ENCODE data around the gene SPEG.
A peak's percentile ranks its signal among the peaks of the same experiment; 100 is the strongest.

Gene SPEG

GRCh38 chr2:219440388-219441256, 6.0 kb downstream of the SPEG start:
- Histone ChIP-seq H3K36me3 (replicated peaks in 1 of 2; ENCODE audit: control insufficient read depth in 2 of 2, insufficient read depth in 2 of 2, low read length in 2 of 2) (peaks cover 0 to 2% of the 10 kb centered on the region in 2 donors), H2BK120ac (ENCODE audit: low read depth, low read length) (no peak overlapping the region), H4K8ac (ENCODE audit: low read depth, low read length) (no peak overlapping the region), H2AFZ (ENCODE audit: low read length) (no peak overlapping the region), H3K27ac (replicated peaks; ENCODE audit: low read length) (no peak overlapping the region), H3K79me1 (ENCODE audit: low read depth, low read length) (no peaks in the 10 kb centered on the region), H2BK5ac (ENCODE audit: low read length) (no peak overlapping the region), H3K4ac (ENCODE audit: low read length) (no peak overlapping the region), H3K27me3 (ENCODE audit: control insufficient read depth in 3 of 3, insufficient read depth in 3 of 3, low read depth in 1 of 3, low read length in 3 of 3) (peaks cover 0 to 63% (median 41%) of the 10 kb centered on the region in 3 experiments), H4K91ac (ENCODE audit: low read depth, low read length, poor library complexity) (no peak overlapping the region), H3K9me3 (replicated peaks in 1 of 2; ENCODE audit: control insufficient read depth in 2 of 2, insufficient read depth in 1 of 2, low read depth in 1 of 2, low read length in 2 of 2) (no peaks in the 10 kb centered on the region), H2BK12ac (ENCODE audit: low read length) (no peak overlapping the region), H3K4me2 (ENCODE audit: insufficient read depth, low read length, poor library complexity, severe bottlenecking) (no peak overlapping the region), H3K9ac (ENCODE audit: low read depth, low read length, poor library complexity) (no peak overlapping the region), H3K4me1 (ENCODE audit: control insufficient read depth in 2 of 2, insufficient read depth in 1 of 2, low read depth in 1 of 2, low read length in 2 of 2) (peaks cover 12% of the 10 kb centered on the region in 2 donors), H2BK15ac (ENCODE audit: low read length) (no peak overlapping the region), H3K14ac (ENCODE audit: low read length) (no peak overlapping the region), H3K4me3 (ENCODE audit: low read length in 2 of 2) (no peak overlapping the region), H3K18ac (ENCODE audit: low read length) (no peak overlapping the region), H2AK5ac (ENCODE audit: low read depth, low read length) (no peak overlapping the region), H3K23ac (ENCODE audit: low read depth, low read length, poor library complexity) (no peak overlapping the region)
- DNase-seq (ENCODE audit: low spot score): no peak
- no CpG with 5 or more reads among the region's 6 CpGs for WGBS, 2 donors (ENCODE audit: extremely low coverage in 2 of 2, insufficient read length in 2 of 2, insufficient replicate concordance in 1 of 2)

DNA sequence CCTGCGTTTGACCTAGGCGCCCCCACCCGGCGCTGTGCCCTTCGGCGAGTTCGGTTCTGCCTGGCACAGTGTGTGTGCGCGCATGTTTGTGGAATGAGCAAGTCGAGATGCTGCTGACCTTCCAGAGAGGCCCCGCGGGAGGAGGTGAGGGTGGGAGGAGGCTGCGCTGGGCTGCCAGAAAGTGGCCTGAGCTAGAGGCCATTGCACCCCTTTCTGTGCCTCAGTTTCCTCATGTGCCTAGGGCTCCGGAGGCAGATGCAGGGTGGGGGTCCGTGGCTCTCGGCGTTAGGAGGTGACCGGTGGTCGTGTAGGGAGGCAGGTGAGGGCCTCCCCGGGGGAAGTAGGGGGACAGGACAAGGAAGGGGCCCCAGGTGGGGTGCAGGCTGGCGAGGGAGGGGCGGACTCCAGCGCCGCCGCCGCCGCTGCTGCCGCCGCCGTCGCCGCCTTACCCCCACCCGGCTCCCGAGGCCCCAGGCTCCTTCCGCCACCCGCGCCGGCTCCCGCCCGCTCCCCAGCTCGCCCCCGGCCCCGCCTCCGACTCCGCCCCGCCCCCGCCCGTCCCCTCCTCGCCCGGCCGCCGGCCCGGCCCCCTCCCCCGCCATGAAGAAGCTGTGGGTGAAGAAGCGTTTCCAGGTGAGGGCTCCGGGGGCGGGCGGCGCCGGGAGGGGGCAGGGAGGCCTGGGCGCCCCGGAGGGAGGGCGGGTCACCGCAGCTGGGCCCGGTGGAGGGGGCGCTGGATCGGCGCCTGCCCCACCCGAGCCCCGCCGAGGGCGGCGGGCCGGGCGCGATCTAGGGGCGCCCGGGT, 7.0 kb downstream of the SPEG start:
- no peaks in the 10 kb centered on the region for H3K79me1 ChIP-seq (ENCODE audit: low read depth, low read length)
- no CpG with 5 or more reads among the region's 78 CpGs for WGBS, 2 donors (ENCODE audit: extremely low coverage in 2 of 2, insufficient read length in 2 of 2, insufficient replicate concordance in 1 of 2)
- H4K8ac ChIP-seq (ENCODE audit: low read depth, low read length): peak overlapping the region; percentile 98
- H3K9me3 ChIP-seq (replicated peaks in 1 of 2; ENCODE audit: control insufficient read depth in 2 of 2, insufficient read depth in 1 of 2, low read depth in 1 of 2, low read length in 2 of 2): no peaks in the 10 kb centered on the region
- H3K4me3 ChIP-seq (ENCODE audit: low read length in 2 of 2): peak overlapping the region; percentile 48 to 78
- H3K9ac ChIP-seq (ENCODE audit: low read depth, low read length, poor library complexity): peak overlapping the region; percentile 83
- no peak overlapping the region for H3K14ac ChIP-seq (ENCODE audit: low read length)
- H3K4me2 ChIP-seq (ENCODE audit: insufficient read depth, low read length, poor library complexity, severe bottlenecking): peak overlapping the region; percentile 96
- peak overlapping the region; percentile 88 for H2AFZ ChIP-seq (ENCODE audit: low read length)
- peaks cover 0 to 53% (median 31%) of the 10 kb centered on the region in 3 experiments for H3K27me3 ChIP-seq (ENCODE audit: control insufficient read depth in 3 of 3, insufficient read depth in 3 of 3, low read depth in 1 of 3, low read length in 3 of 3)
- H3K36me3 ChIP-seq (replicated peaks in 1 of 2; ENCODE audit: control insufficient read depth in 2 of 2, insufficient read depth in 2 of 2, low read length in 2 of 2): peaks cover 0 to 2% of the 10 kb centered on the region in 2 donors
- no peak overlapping the region for H3K27ac ChIP-seq (replicated peaks; ENCODE audit: low read length)
- peak overlapping the region; percentile 94 for H3K18ac ChIP-seq (ENCODE audit: low read length)
- peak overlapping the region; percentile 72 for H2AK5ac ChIP-seq (ENCODE audit: low read depth, low read length)
- no peak overlapping the region for H2BK120ac ChIP-seq (ENCODE audit: low read depth, low read length)
- DNase-seq (ENCODE audit: low spot score): no peak
- H3K4ac ChIP-seq (ENCODE audit: low read length): peak overlapping the region; percentile 91
- peaks cover 19 to 22% of the 10 kb centered on the region in 2 donors for H3K4me1 ChIP-seq (ENCODE audit: control insufficient read depth in 2 of 2, insufficient read depth in 1 of 2, low read depth in 1 of 2, low read length in 2 of 2)
- H2BK15ac ChIP-seq (ENCODE audit: low read length): peak overlapping the region; percentile 8
- H2BK5ac ChIP-seq (ENCODE audit: low read length): no peak overlapping the region
- no peak overlapping the region for H2BK12ac ChIP-seq (ENCODE audit: low read length)
- H3K23ac ChIP-seq (ENCODE audit: low read depth, low read length, poor library complexity): peak overlapping the region; percentile 1
- H4K91ac ChIP-seq (ENCODE audit: low read depth, low read length, poor library complexity): no peak overlapping the region

DNA sequence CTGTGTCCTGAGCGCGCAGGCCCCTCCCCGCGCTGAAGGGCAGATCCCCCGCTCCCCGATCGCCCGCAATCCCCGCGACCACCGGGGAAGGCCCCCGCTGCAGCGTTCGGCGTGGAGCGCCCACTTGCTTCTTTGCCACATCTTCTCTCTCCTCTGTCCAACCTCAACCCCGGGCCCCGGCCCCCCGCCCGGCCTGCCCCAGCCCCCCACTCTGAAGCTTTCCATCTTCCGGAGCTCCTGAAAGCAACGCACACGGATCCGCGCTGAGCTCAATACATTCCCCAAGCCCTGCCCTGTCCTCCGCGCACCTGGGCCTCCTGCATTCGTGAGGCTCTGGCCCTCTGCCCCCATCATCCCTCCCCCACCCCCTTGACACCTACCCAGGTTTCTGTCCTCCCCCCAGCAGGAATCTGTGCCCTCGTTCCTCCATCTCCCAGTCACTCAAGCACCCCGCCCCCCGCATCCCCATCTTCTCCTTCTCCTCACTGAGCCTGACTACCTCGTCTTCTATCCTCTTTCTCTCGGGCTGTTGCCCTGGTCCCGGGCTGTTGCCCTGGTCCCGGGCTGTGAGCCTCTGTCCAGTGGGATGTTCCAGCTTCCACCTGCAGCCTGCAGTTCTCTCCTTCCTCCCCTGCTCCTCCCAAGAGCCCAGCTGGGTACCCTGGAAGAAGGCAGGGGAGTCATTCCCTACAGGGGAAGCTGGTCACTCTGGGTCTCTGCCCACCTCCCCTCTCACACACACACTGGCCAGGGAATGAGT, 7.8 kb downstream of the SPEG start:
- Histone ChIP-seq H3K4me2 (ENCODE audit: insufficient read depth, low read length, poor library complexity, severe bottlenecking) (peak overlapping the region; percentile 67), H2AK5ac (ENCODE audit: low read depth, low read length) (peak overlapping the region; percentile 3), H2BK120ac (ENCODE audit: low read depth, low read length) (no peak overlapping the region), H3K14ac (ENCODE audit: low read length) (no peak overlapping the region), H3K9ac (ENCODE audit: low read depth, low read length, poor library complexity) (peak overlapping the region; percentile 14), H3K18ac (ENCODE audit: low read length) (peak overlapping the region; percentile 78), H3K4me3 (ENCODE audit: low read length in 2 of 2) (peak overlapping the region; percentile 48 to 78), H2BK15ac (ENCODE audit: low read length) (no peak overlapping the region), H3K36me3 (replicated peaks in 1 of 2; ENCODE audit: control insufficient read depth in 2 of 2, insufficient read depth in 2 of 2, low read length in 2 of 2) (peaks cover 0 to 2% of the 10 kb centered on the region in 2 donors), H2BK12ac (ENCODE audit: low read length) (no peak overlapping the region), H3K23ac (ENCODE audit: low read depth, low read length, poor library complexity) (no peak overlapping the region), H3K4ac (ENCODE audit: low read length) (no peak overlapping the region), H2AFZ (ENCODE audit: low read length) (peak overlapping the region; percentile 88), H3K4me1 (ENCODE audit: control insufficient read depth in 2 of 2, insufficient read depth in 1 of 2, low read depth in 1 of 2, low read length in 2 of 2) (peaks cover 22 to 27% of the 10 kb centered on the region in 2 donors), H3K27ac (replicated peaks; ENCODE audit: low read length) (no peak overlapping the region), H3K9me3 (replicated peaks in 1 of 2; ENCODE audit: control insufficient read depth in 2 of 2, insufficient read depth in 1 of 2, low read depth in 1 of 2, low read length in 2 of 2) (no peaks in the 10 kb centered on the region), H3K27me3 (ENCODE audit: control insufficient read depth in 3 of 3, insufficient read depth in 3 of 3, low read depth in 1 of 3, low read length in 3 of 3) (peaks cover 0 to 45% (median 36%) of the 10 kb centered on the region in 3 experiments), H2BK5ac (ENCODE audit: low read length) (peak overlapping the region; percentile 29), H4K91ac (ENCODE audit: low read depth, low read length, poor library complexity) (no peak overlapping the region), H3K79me1 (ENCODE audit: low read depth, low read length) (no peaks in the 10 kb centered on the region), H4K8ac (ENCODE audit: low read depth, low read length) (no peak overlapping the region)
- no peak for DNase-seq (ENCODE audit: low spot score)
- WGBS, 2 donors (ENCODE audit: extremely low coverage in 2 of 2, insufficient read length in 2 of 2, insufficient replicate concordance in 1 of 2): no CpG with 5 or more reads among the region's 35 CpGs
